NCI-H510A (cell line): ENCODE measurements around the gene MYL6.
"Not testable (repeated sequence)": the region's sequence is repeated elsewhere in the genome, so short reads cannot be mapped to it uniquely, and the experiment has no call there.

Source experiments
- DNase-seq: peaks from one replicate; lab custom pipeline; 2025; lab: John Stamatoyannopoulos, UW

Gene MYL6

GRCh38 chr12:56189918-56190694 is 31.9 kb downstream of the MYL6 start:
- peak; percentile 76 for DNase-seq

GRCh38 chr12:56190695-56191155 is 32.6 kb downstream of the MYL6 start:
- DNase-seq: no peak

- no peak for DNase-seq
Observed at GRCh38 chr12:56192582-56192981, 34.4 kb downstream of the MYL6 start.

- DNase-seq: peak; percentile 71
Observed at GRCh38 chr12:56193025-56193578, 34.9 kb downstream of the MYL6 start.

GRCh38 chr12:56196818-56197550 is 38.8 kb downstream of the MYL6 start:
- DNase-seq: not testable (repeated sequence)

- DNase-seq: no peak
Observed at GRCh38 chr12:56197921-56198635, 39.9 kb downstream of the MYL6 start.

GRCh38 chr12:56198836-56199235 is 40.7 kb downstream of the MYL6 start:
- DNase-seq: no peak

GRCh38 chr12:56202366-56202765 is 44.2 kb downstream of the MYL6 start:
- DNase-seq: no peak

- no peak for DNase-seq
Observed at GRCh38 chr12:56202838-56203237, 44.7 kb downstream of the MYL6 start.

GRCh38 chr12:56204275-56204674 is 46.1 kb downstream of the MYL6 start:
- DNase-seq: no peak

- DNase-seq: no peak
Observed at GRCh38 chr12:56205445-56205844, 47.3 kb downstream of the MYL6 start.

GRCh38 chr12:56206452-56207166 is 48.5 kb downstream of the MYL6 start:
- peak; percentile 31 for DNase-seq

GRCh38 chr12:56208006-56208405 is 49.8 kb downstream of the MYL6 start:
- no peak for DNase-seq
